ENCODE results near the gene APOD.
"Not testable (repeated sequence)": the region's sequence is repeated elsewhere in the genome, so short reads cannot be mapped to it uniquely, and the experiment has no call there.

The APOD gene

DNA sequence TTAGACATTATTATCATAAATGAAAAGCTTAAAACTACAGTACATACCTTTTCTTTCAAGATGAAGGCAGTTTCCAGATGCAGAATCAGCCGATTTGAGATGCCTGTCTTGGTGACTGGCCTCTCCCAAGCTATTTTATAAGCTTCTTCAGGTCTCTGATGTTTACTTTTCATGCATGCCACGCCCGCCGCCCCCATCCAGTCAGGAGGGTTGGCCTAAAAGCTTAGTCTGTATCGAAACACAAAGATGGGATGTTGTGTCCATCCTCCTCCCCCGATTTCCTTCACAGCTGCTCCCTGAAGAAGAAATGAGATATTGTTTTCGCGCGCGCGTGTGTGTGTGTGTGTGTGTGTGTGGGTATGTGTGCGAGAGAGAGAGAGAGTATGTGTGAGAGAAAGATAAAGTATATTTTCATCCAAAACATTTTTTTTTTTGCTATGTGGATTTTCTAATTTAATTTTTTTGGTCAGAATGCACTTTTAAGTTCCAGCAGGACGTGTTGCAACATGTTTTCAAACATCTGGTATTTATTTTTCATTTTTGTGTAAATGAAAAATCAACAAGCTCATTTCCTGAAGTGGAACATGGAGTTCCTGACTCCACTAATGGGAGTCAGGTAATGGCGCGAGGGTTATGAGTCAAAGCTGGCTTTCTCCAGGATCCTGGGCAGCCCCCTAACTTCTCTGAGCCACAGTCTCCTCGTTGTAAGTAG lies at the start of gene APOD:
Gene APOD (minus strand): TSS at position 110 of the 712 bp plus-strand sequence. CDS start 4,479 bp downstream, outside the sequence.
- H3K4me1 Mint-ChIP-seq (ENCODE audit: low read depth) = peaks cover 6% of the 10 kb centered on the region
- no peak within 1 kb of the TSS for H3K4me3 Mint-ChIP-seq
- no peaks in the 10 kb centered on the region for H3K9me3 Mint-ChIP-seq
- H3K27me3 Mint-ChIP-seq (ENCODE audit: low read depth) = no peaks in the 10 kb centered on the region
- no peak within 1 kb of the TSS for H3K27ac Mint-ChIP-seq
- H3K36me3 Mint-ChIP-seq (ENCODE audit: low read depth) = no peaks in the 10 kb centered on the region

GRCh38 chr3:195633351-195633750 lies 49.6 kb upstream of the APOD start:
- Mint-ChIP-seq H3K4me3 (peak overlapping the region; percentile 50), H3K27ac (peak overlapping the region; percentile 57), H3K4me1 (ENCODE audit: low read depth) (peaks cover 11% of the 10 kb centered on the region)
- H3K27me3 Mint-ChIP-seq (ENCODE audit: low read depth); H3K9me3 Mint-ChIP-seq; H3K36me3 Mint-ChIP-seq (ENCODE audit: low read depth): not testable (repeated sequence)

GRCh38 chr3:195632501-195633185 lies 48.9 kb upstream of the APOD start:
- not testable (repeated sequence) for H3K27me3 Mint-ChIP-seq (ENCODE audit: low read depth); H3K36me3 Mint-ChIP-seq (ENCODE audit: low read depth); H3K9me3 Mint-ChIP-seq
- H3K4me1 Mint-ChIP-seq (ENCODE audit: low read depth) = peaks cover 11% of the 10 kb centered on the region
- peak overlapping the region; percentile 67 for H3K4me3 Mint-ChIP-seq
- peak overlapping the region; percentile 53 for H3K27ac Mint-ChIP-seq

- not testable (repeated sequence) for H3K4me3 Mint-ChIP-seq; H3K27me3 Mint-ChIP-seq (ENCODE audit: low read depth); H3K4me1 Mint-ChIP-seq (ENCODE audit: low read depth); H3K9me3 Mint-ChIP-seq; H3K36me3 Mint-ChIP-seq (ENCODE audit: low read depth)
- H3K27ac Mint-ChIP-seq = peak overlapping the region; percentile 53
These were observed 48.3 kb upstream of the APOD start for GRCh38 chr3:195632046-195632445.

DNA sequence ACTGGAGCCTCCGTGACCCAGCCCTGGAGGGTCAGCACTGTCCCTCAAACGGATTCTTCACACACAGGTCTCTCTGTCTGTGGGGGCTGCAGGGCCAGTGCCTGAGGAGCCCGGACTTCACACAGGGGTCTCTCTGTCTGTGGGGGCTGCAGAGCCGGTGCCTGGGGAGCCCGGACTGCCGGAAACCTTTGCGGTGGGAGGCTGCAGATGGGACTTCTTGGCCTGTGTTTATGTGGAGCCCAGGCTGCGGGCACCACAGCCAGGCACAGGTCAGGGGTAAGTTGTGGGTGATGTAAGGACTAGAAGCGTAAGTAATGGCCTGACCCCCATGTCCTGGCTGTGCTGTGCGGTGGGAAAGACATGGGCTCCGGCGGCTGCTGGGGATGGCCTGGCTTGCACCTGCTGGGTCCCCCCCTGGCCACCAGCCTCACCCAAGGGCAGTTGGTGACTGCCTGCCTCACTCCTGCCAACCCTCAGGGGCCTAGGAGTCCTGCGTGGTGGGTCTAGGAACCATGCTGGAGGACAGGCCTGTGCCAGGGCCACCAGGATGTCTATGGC lies 47.3 kb upstream of the APOD start:
- not testable (repeated sequence) for H3K27ac Mint-ChIP-seq; H3K4me3 Mint-ChIP-seq; H3K9me3 Mint-ChIP-seq; H3K27me3 Mint-ChIP-seq (ENCODE audit: low read depth); H3K36me3 Mint-ChIP-seq (ENCODE audit: low read depth); H3K4me1 Mint-ChIP-seq (ENCODE audit: low read depth)

DNA sequence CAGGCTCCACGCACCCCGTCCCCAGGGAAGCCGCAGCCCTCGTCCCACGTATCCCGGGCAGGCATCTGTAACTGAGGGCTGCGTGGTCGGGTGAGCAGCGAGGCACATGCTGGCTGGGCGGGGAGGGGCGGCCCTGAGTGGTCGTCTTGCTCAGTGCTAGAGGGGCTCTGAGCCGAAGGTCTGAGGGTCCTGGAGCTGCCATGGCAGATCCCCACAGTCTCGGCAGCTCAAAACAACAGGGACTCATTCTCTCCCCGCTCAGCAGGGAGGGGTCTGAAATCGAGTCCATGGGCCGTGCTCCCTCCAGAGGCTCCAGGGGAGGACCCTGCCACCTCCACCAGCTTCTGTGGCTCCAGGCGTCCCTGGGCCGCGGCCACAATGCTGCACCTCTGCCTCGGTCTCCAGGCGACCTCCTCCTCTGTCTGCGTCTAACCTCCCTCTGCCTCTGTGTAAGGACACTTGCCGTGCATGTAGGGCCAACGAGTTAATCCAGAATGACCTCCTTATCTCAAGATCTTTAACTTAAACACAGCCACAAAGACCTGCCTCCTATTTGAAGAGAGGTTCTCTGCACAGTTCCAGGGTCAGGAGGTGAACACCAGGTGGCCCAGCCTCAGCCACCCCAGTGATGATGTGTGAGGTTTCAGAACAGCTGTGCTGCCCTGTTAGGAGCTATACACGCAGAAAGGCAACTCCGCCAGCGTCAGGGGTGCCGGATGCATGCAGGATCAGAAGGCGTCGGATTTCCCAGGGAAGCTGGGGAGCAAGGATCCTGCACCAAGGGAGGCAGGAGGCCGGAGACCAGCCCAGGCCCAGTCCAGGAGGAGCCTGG lies 46.6 kb upstream of the APOD start:
- H3K9me3 Mint-ChIP-seq; H3K4me3 Mint-ChIP-seq; H3K36me3 Mint-ChIP-seq (ENCODE audit: low read depth); H3K4me1 Mint-ChIP-seq (ENCODE audit: low read depth); H3K27ac Mint-ChIP-seq; H3K27me3 Mint-ChIP-seq (ENCODE audit: low read depth): not testable (repeated sequence)

DNA sequence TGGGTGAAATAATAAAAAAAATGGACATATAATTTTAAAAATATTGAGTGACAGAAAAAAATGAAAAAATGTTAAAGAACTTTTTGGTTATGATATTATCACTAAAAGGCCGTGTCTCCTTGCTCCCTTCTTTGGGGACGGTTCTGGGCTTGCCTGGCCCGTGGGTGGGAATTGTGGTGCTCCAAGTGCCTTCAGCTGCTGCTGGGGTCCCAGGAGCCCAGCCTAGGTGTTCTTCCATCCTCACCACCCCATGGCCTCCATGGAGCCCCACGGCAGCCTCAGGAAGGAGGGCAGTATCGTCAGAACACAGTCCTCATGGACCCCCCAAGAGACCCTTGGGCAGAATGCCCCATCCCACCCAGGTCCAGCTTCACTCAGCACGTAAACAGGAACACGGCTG lies 45.9 kb upstream of the APOD start:
- H3K4me1 Mint-ChIP-seq (ENCODE audit: low read depth); H3K4me3 Mint-ChIP-seq; H3K36me3 Mint-ChIP-seq (ENCODE audit: low read depth); H3K27me3 Mint-ChIP-seq (ENCODE audit: low read depth); H3K27ac Mint-ChIP-seq; H3K9me3 Mint-ChIP-seq: not testable (repeated sequence)

- H3K9me3 Mint-ChIP-seq; H3K36me3 Mint-ChIP-seq (ENCODE audit: low read depth); H3K4me3 Mint-ChIP-seq; H3K27me3 Mint-ChIP-seq (ENCODE audit: low read depth); H3K27ac Mint-ChIP-seq; H3K4me1 Mint-ChIP-seq (ENCODE audit: low read depth): not testable (repeated sequence)
These were observed 44.7 kb upstream of the APOD start for GRCh38 chr3:195628386-195628920.

- not testable (repeated sequence) for H3K27ac Mint-ChIP-seq; H3K9me3 Mint-ChIP-seq; H3K4me1 Mint-ChIP-seq (ENCODE audit: low read depth); H3K27me3 Mint-ChIP-seq (ENCODE audit: low read depth); H3K4me3 Mint-ChIP-seq; H3K36me3 Mint-ChIP-seq (ENCODE audit: low read depth)
These were observed 44.0 kb upstream of the APOD start for GRCh38 chr3:195627515-195628385.

DNA sequence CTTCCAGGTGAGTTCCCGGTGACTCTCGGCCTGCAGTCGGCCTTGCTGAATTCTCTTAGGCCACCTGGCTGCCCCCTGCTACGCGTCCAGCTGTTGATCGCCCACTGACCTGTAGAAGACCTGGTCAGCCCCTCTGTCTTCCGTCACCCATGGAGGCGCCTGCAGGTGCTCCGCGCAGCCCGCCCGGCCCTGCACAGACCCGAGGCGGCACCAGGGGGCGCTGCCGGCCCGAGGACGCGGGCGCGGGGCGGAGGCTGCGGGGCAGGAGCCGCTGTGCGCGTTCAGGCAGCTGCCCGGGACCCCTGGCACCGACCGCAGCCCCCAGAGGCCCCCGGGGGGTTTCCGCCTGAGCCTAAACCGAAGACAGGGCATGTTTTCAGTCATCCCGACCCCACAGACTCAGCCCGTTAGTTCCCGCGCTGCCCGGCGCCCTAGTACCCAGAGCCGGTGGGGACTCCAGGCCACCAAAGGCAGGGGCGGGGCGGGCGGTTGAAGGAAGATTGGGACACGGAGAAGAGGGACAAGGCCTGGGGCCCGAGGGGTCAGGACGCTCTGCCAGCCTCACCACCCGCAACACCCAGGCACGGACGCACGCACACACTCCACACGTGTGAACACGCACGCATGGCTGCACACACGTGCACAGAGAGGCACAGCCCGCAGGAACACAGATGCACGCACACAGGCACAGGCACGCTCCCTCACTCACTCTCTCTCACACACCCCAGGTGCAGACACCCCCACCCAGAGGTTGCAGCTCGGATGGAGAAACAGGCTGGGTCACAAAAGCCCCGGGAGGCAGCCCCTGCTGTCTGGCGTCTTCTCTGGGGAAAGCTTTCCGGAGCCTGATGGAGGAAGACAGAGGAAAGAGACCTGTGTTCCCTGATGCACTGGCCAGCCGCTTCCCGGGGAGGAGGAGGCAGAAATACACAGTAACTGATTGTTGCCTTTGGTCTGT lies 41.1 kb upstream of the APOD start:
- not testable (repeated sequence) for H3K27ac Mint-ChIP-seq

GRCh38 chr3:195624171-195624570 lies 40.4 kb upstream of the APOD start:
- not testable (repeated sequence) for H3K9me3 Mint-ChIP-seq; H3K27me3 Mint-ChIP-seq (ENCODE audit: low read depth); H3K4me1 Mint-ChIP-seq (ENCODE audit: low read depth)

More for the DNA sequence above, 41.1 kb upstream of the APOD start:
- peak overlapping the region; percentile 40 for H3K4me3 Mint-ChIP-seq
- H3K9me3 Mint-ChIP-seq; H3K4me1 Mint-ChIP-seq (ENCODE audit: low read depth); H3K27me3 Mint-ChIP-seq (ENCODE audit: low read depth); H3K36me3 Mint-ChIP-seq (ENCODE audit: low read depth): not testable (repeated sequence)

DNA sequence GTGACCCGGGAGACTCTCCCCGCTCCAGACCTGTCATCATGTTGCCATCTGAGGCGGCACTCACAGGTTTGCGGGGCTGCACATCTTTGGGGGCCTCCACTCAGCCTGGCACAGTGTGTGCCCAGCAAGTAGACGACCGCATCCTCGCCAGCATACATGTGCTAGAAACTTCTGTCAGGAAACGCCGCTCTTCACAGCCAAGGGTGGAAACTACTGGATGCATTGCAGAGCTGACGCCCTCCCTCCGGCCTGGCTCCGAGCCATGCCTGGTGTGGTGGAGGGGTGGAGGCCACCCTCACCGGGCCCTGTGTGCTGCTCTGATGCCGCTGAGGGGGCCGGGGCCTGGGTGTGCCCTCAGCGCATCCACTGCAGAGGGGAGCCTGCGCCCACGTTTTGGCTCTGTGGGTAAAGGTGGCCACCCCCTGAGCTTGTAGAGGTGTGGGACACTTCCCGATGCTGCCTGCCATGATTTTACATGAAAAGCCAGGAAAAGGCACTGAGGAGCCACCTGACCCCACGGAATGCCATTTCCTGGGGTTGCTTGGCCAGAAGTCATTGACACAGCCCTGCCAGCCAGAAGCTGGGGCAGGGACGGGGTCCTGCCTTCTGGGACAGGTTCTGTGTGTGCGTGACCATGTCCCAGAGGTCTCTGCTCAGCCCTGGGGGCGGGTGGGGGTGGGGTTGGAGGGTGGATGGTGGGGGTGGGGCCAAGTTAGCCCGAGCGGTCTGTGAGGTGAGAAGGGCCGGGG lies 39.7 kb upstream of the APOD start:
- H3K9me3 Mint-ChIP-seq; H3K4me3 Mint-ChIP-seq; H3K36me3 Mint-ChIP-seq (ENCODE audit: low read depth); H3K27me3 Mint-ChIP-seq (ENCODE audit: low read depth); H3K27ac Mint-ChIP-seq; H3K4me1 Mint-ChIP-seq (ENCODE audit: low read depth): not testable (repeated sequence)

More at GRCh38 chr3:195624171-195624570, 40.4 kb upstream of the APOD start:
- H3K36me3 Mint-ChIP-seq (ENCODE audit: low read depth); H3K4me3 Mint-ChIP-seq; H3K27ac Mint-ChIP-seq: not testable (repeated sequence)

Measured in T-helper 1 cell treated with Interleukin-12 subunit alpha and Interleukin-12 subunit beta and Interleukin-4 antibody, amounts not matched to agents 30 μg/mL and 1 μg/mL, for 36 hours (primary cell).